NCI-H2107 treated with DMSO at 0.1 percent for 48 hours (cell line): Measurements from ENCODE around the gene KRTAP10-2.
"Not testable (repeated sequence)": the region's sequence is repeated elsewhere in the genome, so short reads cannot be mapped to it uniquely, and the experiment has no call there.

Experiments used
- DNase-seq: peaks from one replicate; lab custom pipeline; 2025; ENCODE audit not compliant: unreplicated experiment; lab: John Stamatoyannopoulos, UW

Gene KRTAP10-2

GRCh38 chr21:44503006-44503889 is 48.1 kb downstream of the KRTAP10-2 start:
- DNase-seq = not testable (repeated sequence)

GRCh38 chr21:44502171-44502958 is 48.9 kb downstream of the KRTAP10-2 start:
- no peak for DNase-seq
